Parathyroid adenoma (tissue), 2 donors: Measurements from ENCODE around the gene NACA.
"Not testable (repeated sequence)": the region's sequence is repeated elsewhere in the genome, so short reads cannot be mapped to it uniquely, and the experiment has no call there.

ENCODE experiments used
- H2AFZ ChIP-seq: fragments of 300-600 bp; sonication (generic); one replicate; pipeline ENCODE4 v1.7.0; 2017; ENCODE audit warnings: antibody characterized with exemption, mild to moderate bottlenecking
- H3K27ac ChIP-seq: fragments of 300-600 bp; sonication (generic); one replicate; pipeline ENCODE4 v1.7.0; 2017
- H3K27me3 ChIP-seq: fragments of 300-600 bp; sonication (generic); one replicate; pipeline ENCODE4 v1.7.0; 2017; ENCODE audit warnings: low read length; ENCODE audit not compliant: control insufficient read depth, insufficient read depth
- H3K36me3 ChIP-seq: fragments of 300-600 bp; sonication (generic); one replicate; pipeline ENCODE4 v1.7.0; 2017; ENCODE audit warnings: low read length; ENCODE audit not compliant: control insufficient read depth, insufficient read depth
- H3K4me1 ChIP-seq: fragments of 300-600 bp; sonication (generic); one replicate; pipeline ENCODE4 v1.7.0; 2017; ENCODE audit warnings: control low read depth
- H3K4me2 ChIP-seq: fragments of 300-600 bp; sonication (generic); one replicate; pipeline ENCODE4 v1.7.0; 2017; ENCODE audit warnings: low read length
- H3K4me3 ChIP-seq: fragments of 300-600 bp; sonication (generic); one replicate; pipeline ENCODE4 v1.7.0; 2017; ENCODE audit warnings: low read depth, low read length
- H3K79me2 ChIP-seq: fragments of 300-600 bp; sonication (generic); one replicate; pipeline ENCODE4 v1.7.0; 2017; ENCODE audit warnings: control low read depth
- H3K9ac ChIP-seq: fragments of 300-600 bp; sonication (generic); one replicate; pipeline ENCODE4 v1.7.0; 2017; ENCODE audit warnings: mild to moderate bottlenecking
- H3K9me3 ChIP-seq: fragments of 300-600 bp; sonication (generic); one replicate; pipeline ENCODE4 v1.7.0; 2017; ENCODE audit warnings: low read length; ENCODE audit not compliant: control insufficient read depth
- TF ChIP-seq, protein P1 (sequence below): fragments of 300-600 bp; sonication (generic); IDR thresholded peaks from one replicate; pipeline ENCODE4 v1.7.0; 2017; ENCODE audit warnings: antibody characterized with exemption, mild to moderate bottlenecking
- donor health status: primary hyperparathyroidism.

The NACA gene

DNA sequence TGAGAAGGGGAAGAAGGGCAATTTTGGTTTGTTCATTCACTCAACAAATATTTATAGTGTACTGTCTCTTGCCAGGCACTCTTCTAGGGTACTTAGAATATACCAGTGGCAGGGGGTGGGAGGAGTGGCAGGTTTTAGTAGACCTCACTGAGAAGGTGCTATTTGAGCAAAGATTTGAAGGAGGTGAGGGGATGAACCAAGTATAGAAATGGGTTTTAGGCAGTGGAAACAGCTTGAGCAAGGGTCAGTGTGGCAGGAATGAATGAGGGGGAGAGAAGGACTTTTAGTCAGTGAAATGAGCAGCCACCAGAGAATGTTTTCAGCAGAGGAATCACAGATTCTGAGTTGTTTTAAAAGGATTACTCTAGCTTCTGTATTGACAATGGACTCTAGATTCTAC lies 24.8 kb upstream of the NACA start:
- H3K27ac ChIP-seq: no peak overlapping the region
- H3K4me1 ChIP-seq: no peaks in the 10 kb centered on the region
- H3K79me2 ChIP-seq: no peaks in the 10 kb centered on the region
- no peak overlapping the region for H2AFZ ChIP-seq
- H3K4me3 ChIP-seq: no peak overlapping the region
- no peak overlapping the region for H3K9ac ChIP-seq
- H3K36me3 ChIP-seq: no peaks in the 10 kb centered on the region
- TF ChIP-seq, protein P1, sequence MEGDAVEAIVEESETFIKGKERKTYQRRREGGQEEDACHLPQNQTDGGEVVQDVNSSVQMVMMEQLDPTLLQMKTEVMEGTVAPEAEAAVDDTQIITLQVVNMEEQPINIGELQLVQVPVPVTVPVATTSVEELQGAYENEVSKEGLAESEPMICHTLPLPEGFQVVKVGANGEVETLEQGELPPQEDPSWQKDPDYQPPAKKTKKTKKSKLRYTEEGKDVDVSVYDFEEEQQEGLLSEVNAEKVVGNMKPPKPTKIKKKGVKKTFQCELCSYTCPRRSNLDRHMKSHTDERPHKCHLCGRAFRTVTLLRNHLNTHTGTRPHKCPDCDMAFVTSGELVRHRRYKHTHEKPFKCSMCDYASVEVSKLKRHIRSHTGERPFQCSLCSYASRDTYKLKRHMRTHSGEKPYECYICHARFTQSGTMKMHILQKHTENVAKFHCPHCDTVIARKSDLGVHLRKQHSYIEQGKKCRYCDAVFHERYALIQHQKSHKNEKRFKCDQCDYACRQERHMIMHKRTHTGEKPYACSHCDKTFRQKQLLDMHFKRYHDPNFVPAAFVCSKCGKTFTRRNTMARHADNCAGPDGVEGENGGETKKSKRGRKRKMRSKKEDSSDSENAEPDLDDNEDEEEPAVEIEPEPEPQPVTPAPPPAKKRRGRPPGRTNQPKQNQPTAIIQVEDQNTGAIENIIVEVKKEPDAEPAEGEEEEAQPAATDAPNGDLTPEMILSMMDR: no peak
- H3K27me3 ChIP-seq: no peaks in the 10 kb centered on the region
- H3K9me3 ChIP-seq: no peaks in the 10 kb centered on the region
- H3K4me2 ChIP-seq: no peak overlapping the region

DNA sequence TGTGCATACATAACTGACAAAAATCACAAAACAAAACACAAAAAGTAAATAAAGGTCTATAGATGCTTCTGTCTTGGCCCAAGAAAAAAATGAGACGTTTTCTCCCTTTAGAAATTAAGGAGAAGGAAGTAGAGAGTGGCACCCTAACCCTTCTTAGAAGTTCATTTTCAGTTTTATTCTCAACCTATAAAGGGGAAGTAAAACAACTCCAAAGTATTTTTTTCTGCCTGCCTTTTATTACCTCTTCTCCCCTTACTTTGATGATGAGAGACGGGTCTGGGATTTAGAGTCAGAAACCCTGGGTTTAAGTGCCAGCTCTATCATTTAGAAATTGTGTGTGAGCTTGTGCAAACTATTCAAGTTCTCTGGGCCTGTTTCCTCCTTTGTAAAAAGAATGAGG lies 24.3 kb upstream of the NACA start:
- no peak overlapping the region for H3K4me3 ChIP-seq
- no peaks in the 10 kb centered on the region for H3K4me1 ChIP-seq
- H2AFZ ChIP-seq: no peak overlapping the region
- TF ChIP-seq, protein P1: no peak
- no peaks in the 10 kb centered on the region for H3K9me3 ChIP-seq
- no peaks in the 10 kb centered on the region for H3K27me3 ChIP-seq
- no peak overlapping the region for H3K4me2 ChIP-seq
- no peak overlapping the region for H3K27ac ChIP-seq
- no peaks in the 10 kb centered on the region for H3K79me2 ChIP-seq
- H3K36me3 ChIP-seq: no peaks in the 10 kb centered on the region
- no peak overlapping the region for H3K9ac ChIP-seq

DNA sequence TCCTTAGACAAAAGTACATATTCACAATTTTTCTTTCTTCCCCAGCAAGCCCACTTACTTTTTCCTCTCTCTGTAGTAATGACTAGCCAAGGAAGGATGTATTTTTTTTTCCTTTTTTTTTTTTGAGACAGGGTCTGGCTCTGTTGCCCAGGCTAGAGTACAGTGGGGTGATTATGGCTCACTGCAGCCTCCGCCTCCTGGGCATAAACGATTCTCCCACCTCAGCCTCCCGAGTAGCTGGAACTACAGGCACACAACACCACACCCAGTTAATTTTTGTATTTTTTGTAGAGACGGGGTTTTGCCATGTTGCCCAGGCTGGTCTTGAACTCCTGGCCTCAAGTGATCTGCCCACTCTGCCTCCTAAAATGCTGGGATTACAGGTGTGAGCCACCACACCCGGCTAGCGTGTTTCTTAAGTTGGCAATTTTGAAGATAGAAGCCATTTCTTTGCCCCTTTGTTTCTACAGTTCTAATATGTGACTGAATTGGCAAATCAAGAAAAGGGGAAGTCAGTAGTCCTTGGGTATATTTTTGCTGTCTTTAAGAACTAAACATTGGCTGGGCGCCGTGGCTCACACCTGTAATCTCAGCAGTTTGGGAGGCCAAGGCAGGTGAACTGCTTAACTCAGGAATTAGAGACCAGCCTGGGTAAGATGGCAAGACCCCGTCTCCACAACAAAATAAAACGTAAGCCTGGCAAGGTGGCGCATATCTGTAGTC lies 3.2 kb upstream of the NACA start:
- H3K9me3 ChIP-seq: no peaks in the 10 kb centered on the region
- no peak overlapping the region for H3K4me2 ChIP-seq
- H3K36me3 ChIP-seq: no peaks in the 10 kb centered on the region
- H3K79me2 ChIP-seq: peaks cover 17% of the 10 kb centered on the region
- no peak overlapping the region for H2AFZ ChIP-seq
- H3K9ac ChIP-seq: no peak overlapping the region
- no peaks in the 10 kb centered on the region for H3K27me3 ChIP-seq
- H3K27ac ChIP-seq: no peak overlapping the region
- TF ChIP-seq, protein P1: no peak
- H3K4me3 ChIP-seq: no peak overlapping the region
- peaks cover 6% of the 10 kb centered on the region for H3K4me1 ChIP-seq

DNA sequence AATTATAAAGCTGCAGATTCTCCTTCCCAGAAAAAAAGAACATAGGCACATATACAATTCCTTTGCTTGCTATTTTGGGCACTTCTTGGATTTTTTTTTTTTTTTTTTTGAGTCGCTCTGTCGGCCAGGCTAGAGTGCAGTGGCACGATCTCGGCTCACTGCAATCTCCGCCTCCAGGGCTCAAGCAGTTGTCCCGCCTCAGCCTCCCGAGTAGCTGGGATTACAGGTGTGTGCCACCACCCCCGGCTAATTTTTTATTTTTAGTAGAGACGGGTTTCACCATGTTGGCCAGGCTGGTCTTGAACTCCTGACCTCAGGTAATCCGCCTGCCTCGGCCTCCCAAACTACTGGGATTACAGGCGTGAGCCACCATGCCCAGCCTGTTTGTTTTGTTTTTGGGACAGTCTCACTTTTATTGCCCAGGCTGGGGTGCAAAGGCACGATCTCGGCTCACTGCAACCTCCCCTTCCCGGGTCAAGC lies 1.1 kb upstream of the NACA start:
- Histone ChIP-seq H3K4me1 (peaks cover 27% of the 10 kb centered on the region), H2AFZ (peak overlapping the region; percentile 99), H3K4me2 (peak overlapping the region; percentile 70), H3K79me2 (peaks cover 38% of the 10 kb centered on the region), H3K27ac (peak overlapping the region; percentile 96)
- H3K36me3 ChIP-seq, H3K9me3 ChIP-seq, H3K9ac ChIP-seq, H3K4me3 ChIP-seq, H3K27me3 ChIP-seq: not testable (repeated sequence)

DNA sequence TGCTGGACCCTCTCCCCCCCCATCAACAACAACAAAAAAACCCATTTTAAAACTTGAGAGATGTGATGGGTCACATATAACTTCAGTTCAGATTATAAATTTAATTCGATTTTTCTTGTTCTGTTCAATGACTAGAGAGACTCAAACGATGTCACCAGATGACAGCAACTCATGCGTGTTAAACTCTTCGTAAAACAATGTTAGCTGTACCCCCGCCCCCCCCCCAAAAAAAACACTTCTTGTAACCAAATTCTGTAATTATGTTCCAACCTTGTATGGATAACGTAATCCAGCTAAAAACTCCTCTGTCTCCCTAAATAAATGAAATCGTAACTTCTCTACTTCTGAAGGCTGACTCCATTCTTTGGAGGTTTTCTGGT lies 614 bp upstream of the NACA start:
- H3K4me1 ChIP-seq: peaks cover 27% of the 10 kb centered on the region
- peak overlapping the region; percentile 61 for H3K4me3 ChIP-seq
- H3K9me3 ChIP-seq: no peaks in the 10 kb centered on the region
- H3K36me3 ChIP-seq: no peaks in the 10 kb centered on the region
- no peaks in the 10 kb centered on the region for H3K27me3 ChIP-seq
- TF ChIP-seq, protein P1: no peak
- peak overlapping the region; percentile 99 for H2AFZ ChIP-seq
- H3K9ac ChIP-seq: no peak overlapping the region
- peaks cover 43% of the 10 kb centered on the region for H3K79me2 ChIP-seq
- peak overlapping the region; percentile 70 for H3K4me2 ChIP-seq
- H3K27ac ChIP-seq: peak overlapping the region; percentile 96
